Kidney epithelial cell (primary cell): ENCODE data around the gene PIK3C2G. TPM values are rescaled to one million over a fixed set of nuclear protein-coding genes. Genes with fewer than 3 reads are reported as not detected.
"Not testable (repeated sequence)": the region's sequence is repeated elsewhere in the genome, so short reads cannot be mapped to it uniquely, and the experiment has no call there.

Experiments used
- DNase-seq: peaks from one replicate; pipeline ENCODE4 v3.0.0-alpha.2; 2010; ENCODE audit warnings: low read depth
- H3K27me3 ChIP-seq: 2 replicates; pipeline ENCODE4 v1.6.0; 2011; ENCODE audit warnings: low read length; ENCODE audit not compliant: control insufficient read depth, insufficient read depth
- H3K36me3 ChIP-seq: 2 replicates; pipeline ENCODE4 v1.5.1; 2011; ENCODE audit warnings: low read length; ENCODE audit not compliant: control insufficient read depth, insufficient read depth
- H3K4me3 ChIP-seq: 2 replicates; pipeline ENCODE4 v1.5.1; 2011; ENCODE audit warnings: low read depth, mild to moderate bottlenecking, control low read depth, low read length
- CTCF ChIP-seq: IDR thresholded peaks from 2 replicates; pipeline ENCODE4 v1.5.1; 2011; ENCODE audit warnings: mild to moderate bottlenecking, moderate library complexity, low read length, control low read depth, inconsistent platforms; ENCODE audit not compliant: insufficient read depth, poor library complexity, severe bottlenecking
- total RNA-seq: library from RNA; depleted of rRNA; stranded (reverse); fragments of >200 nt; gene quantifications from 2 replicates; pipeline ENCODE4 v1.2.3, GENCODE V29; 2015

Gene PIK3C2G
- total RNA-seq, 1 donor from 2014 or later: 0.13 TPM

DNA sequence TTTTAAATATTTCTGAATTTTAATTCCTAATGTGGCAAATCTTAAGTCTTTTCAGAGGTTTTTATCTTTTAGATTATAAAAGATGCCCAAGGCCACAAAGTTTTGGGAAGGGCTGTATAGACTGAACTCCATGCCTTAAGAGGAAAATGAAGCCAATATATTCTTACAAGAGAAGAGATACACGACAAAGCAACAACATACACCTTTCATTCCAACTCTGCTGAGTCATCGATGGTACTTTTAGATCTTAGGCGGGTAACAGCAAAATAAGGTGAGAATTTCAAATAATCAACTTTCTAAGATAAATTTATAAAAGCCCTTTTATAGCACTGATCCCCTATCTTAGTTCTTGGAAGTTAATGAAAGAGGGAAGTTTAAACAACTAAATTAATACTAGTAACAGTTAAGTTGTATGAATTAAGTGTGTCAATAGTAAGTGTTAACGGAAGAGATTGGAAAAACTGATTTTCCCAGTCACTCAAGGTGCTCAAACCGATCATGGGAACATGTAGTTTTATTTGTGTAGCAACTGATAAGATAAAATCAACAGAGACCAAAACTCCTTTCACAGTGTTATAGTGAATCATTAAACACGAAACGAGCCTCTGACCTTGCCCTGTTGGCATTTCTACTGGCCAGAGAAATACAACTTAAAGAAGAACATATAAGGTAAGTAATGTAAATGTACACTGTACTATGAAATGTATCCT, 18.8 kb upstream of the PIK3C2G start:
- TF ChIP-seq CTCF: no peak
- Histone ChIP-seq H3K27me3 (no peaks in the 10 kb centered on the region), H3K36me3 (no peaks in the 10 kb centered on the region), H3K4me3 (no peak overlapping the region)
- no peak for DNase-seq

DNA sequence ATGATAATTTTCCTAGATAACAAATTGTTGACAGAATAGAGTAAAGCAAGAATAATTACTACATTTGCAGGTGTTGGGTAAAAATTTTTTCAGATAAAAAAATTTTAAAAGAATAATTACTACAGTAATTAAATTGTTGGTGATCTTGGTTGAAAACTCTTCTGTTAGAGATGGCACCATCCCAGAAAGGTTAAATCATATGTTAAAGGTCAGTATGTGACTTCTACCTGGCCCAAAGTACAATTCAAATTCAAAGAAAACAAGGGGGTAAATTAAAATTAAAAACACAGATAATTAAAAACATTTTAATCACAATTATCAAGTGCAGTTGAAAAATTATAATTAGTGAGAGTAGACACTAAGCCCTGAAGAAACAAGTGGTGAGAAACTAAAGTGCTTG, 18.1 kb upstream of the PIK3C2G start:
- H3K4me3 ChIP-seq: no peak overlapping the region
- no peaks in the 10 kb centered on the region for H3K36me3 ChIP-seq
- DNase-seq: no peak
- TF ChIP-seq CTCF: no peak
- no peaks in the 10 kb centered on the region for H3K27me3 ChIP-seq

GRCh38 chr12:18246066-18246465, 15.3 kb upstream of the PIK3C2G start:
- TF ChIP-seq CTCF: no peak
- H3K27me3 ChIP-seq: no peaks in the 10 kb centered on the region
- H3K4me3 ChIP-seq: no peak overlapping the region
- DNase-seq: no peak
- no peaks in the 10 kb centered on the region for H3K36me3 ChIP-seq

GRCh38 chr12:18250313-18250916, 10.9 kb upstream of the PIK3C2G start:
- TF ChIP-seq CTCF: peak; percentile 55
- DNase-seq: peak; percentile 26
- Histone ChIP-seq H3K4me3 (no peak overlapping the region), H3K36me3 (no peaks in the 10 kb centered on the region), H3K27me3 (no peaks in the 10 kb centered on the region)

DNA sequence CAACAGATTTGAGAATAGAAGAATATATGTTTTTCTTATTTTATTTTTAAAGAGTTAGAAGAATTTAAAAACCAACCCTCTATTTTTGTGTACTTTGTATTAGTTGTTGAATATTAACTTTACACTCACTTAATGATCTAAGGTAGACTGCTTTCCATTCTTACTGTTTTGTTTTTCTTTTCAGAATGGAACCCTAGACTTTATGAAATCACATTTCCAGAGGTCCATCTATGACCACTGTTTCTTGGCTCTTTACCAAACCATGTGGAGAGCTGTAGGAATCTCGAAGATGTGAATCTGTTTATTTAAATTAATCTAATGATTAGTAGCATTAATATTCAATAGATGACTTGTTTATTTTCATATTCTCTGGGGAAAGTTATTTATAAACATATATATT, 7.2 kb upstream of the PIK3C2G start:
- no peak for TF ChIP-seq CTCF
- Histone ChIP-seq H3K27me3 (no peaks in the 10 kb centered on the region), H3K4me3 (no peak overlapping the region), H3K36me3 (no peaks in the 10 kb centered on the region)
- DNase-seq: no peak

DNA sequence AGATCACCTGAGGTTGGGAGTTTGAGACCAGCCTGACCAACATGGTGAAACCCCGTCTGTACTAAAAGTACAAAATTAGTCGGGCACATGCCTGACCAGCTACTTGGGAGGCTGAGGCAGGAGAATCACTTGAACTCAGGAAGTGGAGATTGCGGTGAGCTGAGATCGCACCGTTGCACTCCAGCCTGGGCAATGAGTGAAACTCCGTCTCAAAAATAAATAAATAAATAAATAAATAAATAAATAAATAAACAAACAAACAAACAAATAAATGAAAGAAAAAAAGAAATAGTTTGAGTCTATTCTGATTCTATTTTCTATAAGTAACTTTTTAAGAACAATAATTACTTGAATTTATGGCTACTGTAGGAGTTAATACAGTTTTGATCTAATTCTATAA, 6.3 kb upstream of the PIK3C2G start:
- not testable (repeated sequence) for H3K36me3 ChIP-seq, H3K4me3 ChIP-seq, DNase-seq, H3K27me3 ChIP-seq
